GM12878 (cell line): Measurements from ENCODE around the gene ANO1. TPM values are rescaled to one million over a fixed set of nuclear protein-coding genes. Genes with fewer than 3 reads are reported as not detected.

ENCODE experiments used
- ATAC-seq: fragments of 200-7000 bp; cut with Tn5 transposase; 3 replicates; pipeline ENCODE4 v1.9.1; 2020; ENCODE audit warnings: mild to moderate bottlenecking, moderate library complexity
- BruUV-seq: library from RNA; stranded (reverse); fragments of 400-500 nt; replicated peaks from 2 replicates; lab custom pipeline; 2021; lab: Mats Ljungman, UMichigan
- CTCF ChIA-PET: fragments of 300-600 bp; sonication (Branson Sonifier 250); formaldehyde crosslinking; extraction: SDS; loops from one replicate; lab custom pipeline; 2021; ENCODE audit warnings: inconsistent platforms; lab: Yijun Ruan, JAX
- POLR2A ChIA-PET: fragments of 350-600 bp; formaldehyde crosslinking; extraction: SDS; loops from one replicate; lab custom pipeline; 2021; ENCODE audit warnings: inconsistent platforms; lab: Charles Lee
- RAD21 ChIA-PET: fragments of 300-600 bp; sonication (Branson Sonifier 250); formaldehyde crosslinking; loops from one replicate; lab custom pipeline; 2023; ENCODE audit warnings: antibody characterized with exemption; ENCODE audit not compliant: unreplicated experiment; lab: Charles Lee
- SMC1A ChIA-PET: fragments of 300-600 bp; sonication (Branson Sonifier 250); formaldehyde crosslinking; loops from one replicate; lab custom pipeline; 2023; ENCODE audit not compliant: unreplicated experiment, uncharacterized antibody; lab: Charles Lee
- DNase-seq: peaks from one replicate; pipeline ENCODE4 v3.0.0-alpha.2; 2011; ENCODE audit warnings: low read depth, low spot score
- FAIRE-seq: peaks from 3 replicates; lab custom pipeline; 2011; peaks lifted over from hg19 to GRCh38; lab: Jason Lieb, UNC
- H2AFZ ChIP-seq: 2 replicates; pipeline ENCODE4 v1.6.0; 2011; ENCODE audit warnings: low read depth, low read length, control low read depth; ENCODE audit not compliant: control insufficient read depth
- H3K27ac ChIP-seq: 2 replicates; pipeline ENCODE4 v1.5.1; 2011; ENCODE audit warnings: control low read depth; ENCODE audit not compliant: control insufficient read depth, insufficient read depth
- H3K27me3 ChIP-seq, 2 experiments: replicated peaks in 1 of 2; 2 replicates each; pipeline versions ENCODE4 v1.6.0 to v1.6.1; 2011; ENCODE audit warnings: low read length in 1 of 2; ENCODE audit not compliant: control insufficient read depth in 2 of 2, insufficient read depth in 2 of 2
- H3K36me3 ChIP-seq, 2 experiments: 2 replicates each; pipeline ENCODE4 v1.5.1; 2011; ENCODE audit warnings: low read length in 1 of 2; ENCODE audit not compliant: control insufficient read depth in 2 of 2, insufficient read depth in 2 of 2
- H3K4me1 ChIP-seq: 2 replicates; pipeline ENCODE4 v1.6.1; 2011; ENCODE audit warnings: mild to moderate bottlenecking, low read length, moderate library complexity, mixed read lengths; ENCODE audit not compliant: control insufficient read depth, insufficient read depth
- H3K4me2 ChIP-seq: 2 replicates; pipeline ENCODE4 v1.6.0; 2011; ENCODE audit warnings: control low read depth; ENCODE audit not compliant: control insufficient read depth, insufficient read depth
- H3K4me3 ChIP-seq: fragments of 200-600 bp; sonication (generic); 2 replicates; pipeline ENCODE4 v1.5.1; 2016
- H3K79me2 ChIP-seq: 2 replicates; pipeline ENCODE4 v1.6.0; 2011; ENCODE audit warnings: low read length; ENCODE audit not compliant: control insufficient read depth, insufficient read depth
- H3K9ac ChIP-seq: 2 replicates; pipeline ENCODE4 v1.8.0; 2011; ENCODE audit warnings: low read length, control low read depth, mixed read lengths; ENCODE audit not compliant: control insufficient read depth, insufficient read depth
- H3K9me3 ChIP-seq: replicated peaks from 3 replicates; pipeline ENCODE4 v1.5.1; 2011; ENCODE audit warnings: mild to moderate bottlenecking, low read length; ENCODE audit not compliant: control insufficient read depth, insufficient read depth
- H4K20me1 ChIP-seq: 2 replicates; pipeline ENCODE4 v1.6.0; 2011; ENCODE audit not compliant: control insufficient read depth, insufficient read depth
- BCL11A ChIP-seq: IDR thresholded peaks from 2 replicates; pipeline ENCODE4 v1.6.1; 2011; ENCODE audit warnings: low read depth, low read length
- CREB1 ChIP-seq: IDR thresholded peaks from 2 replicates; pipeline ENCODE4 v1.6.1; 2012; ENCODE audit warnings: low read depth, mild to moderate bottlenecking, inconsistent platforms
- FOS ChIP-seq: IDR thresholded peaks from 3 replicates; pipeline ENCODE4 v1.6.1; 2011; ENCODE audit warnings: borderline replicate concordance; ENCODE audit not compliant: insufficient read length; ENCODE audit errors: extremely low read depth
- HDAC6 ChIP-seq: fragments of 200-600 bp; sonication (generic); IDR thresholded peaks from one replicate; pipeline ENCODE4 v1.8.0; 2017; ENCODE audit warnings: antibody characterized with exemption; ENCODE audit not compliant: unreplicated experiment
- JUNB ChIP-seq: IDR thresholded peaks from 2 replicates; pipeline ENCODE4 v1.6.1; 2016; ENCODE audit warnings: antibody characterized with exemption, mild to moderate bottlenecking
- NBN ChIP-seq: fragments of 450-650 bp; IDR thresholded peaks from 2 replicates; pipeline ENCODE4 v1.6.1; 2016
- RELA ChIP-seq: fragments of 450-650 bp; IDR thresholded peaks from 2 replicates; pipeline ENCODE4 v1.8.0; 2014; ENCODE audit warnings: borderline replicate concordance; ENCODE audit not compliant: partially characterized antibody
- STAT1 ChIP-seq: fragments of 450-650 bp; conservative IDR thresholded peaks from 2 replicates; pipeline ENCODE4 v1.6.1; 2014; ENCODE audit warnings: antibody characterized with exemption, mild to moderate bottlenecking
- STAT3 ChIP-seq: IDR thresholded peaks from 2 replicates; pipeline ENCODE4 v1.6.1; 2011; ENCODE audit warnings: low read depth, low read length, improper control_type of control experiment
- TARDBP ChIP-seq: IDR thresholded peaks from 2 replicates; pipeline ENCODE4 v1.6.1; 2016; ENCODE audit warnings: borderline replicate concordance
- TCF3 ChIP-seq: IDR thresholded peaks from 2 replicates; pipeline ENCODE4 v1.6.1; 2012; ENCODE audit warnings: low read depth, mild to moderate bottlenecking, low read length, borderline replicate concordance; ENCODE audit not compliant: insufficient read depth
- ZNF207 ChIP-seq: fragments of 450-650 bp; IDR thresholded peaks from 2 replicates; pipeline ENCODE4 v1.6.1; 2014; ENCODE audit warnings: antibody characterized with exemption, mild to moderate bottlenecking, borderline replicate concordance
- ZSCAN29 ChIP-seq: fragments of 450-650 bp; IDR thresholded peaks from 2 replicates; pipeline ENCODE4 v1.6.1; 2017; ENCODE audit warnings: mild to moderate bottlenecking, moderate library complexity
- WGBS: methylation state at CpG from one replicate; pipeline ENCODE4 v1.1.6; 2016; ENCODE audit warnings: low lambda C conversion rate; ENCODE audit not compliant: insufficient replicate concordance, insufficient coverage; ENCODE audit errors: missing lambda C conversion rate; 5-methylcytosine and 5-hydroxymethylcytosine counted together
- in situ Hi-C: fragments of 300-500 bp; cut with MboI; formaldehyde crosslinking; loops from 9 replicates; pipeline ENCODE4 v1.14.3; 2018; ENCODE audit warnings: mixed read lengths
- intact Hi-C: fragments of 100-400 bp; cut with micrococcal nuclease; formaldehyde crosslinking; loops from one replicate; pipeline ENCODE4 v1.14.2; 2022; ENCODE audit not compliant: unreplicated experiment
- polyA plus RNA-seq, 11 experiments: library from polyadenylated mRNA; depleted of rRNA in 4 of 11; unstranded in 6 of 11; stranded (reverse) in 5 of 11; fragments of >200 nt; fragmentation: Nextera tagmentation in 4 of 11; fragmentation: Illumina TruSeq in 1 of 11; extraction: Ambion mirVana in 4 of 11; extraction: Trizol in 1 of 11; gene quantifications; 1 replicate in 1 of 11; 2 replicates in 10 of 11; pipeline versions ENCODE4 v1.2.1 to v1.2.3, GENCODE V29; 2011 to 2016; ENCODE audit warnings: inconsistent platforms in 2 of 11, missing spikeins in 2 of 11, low read depth in 1 of 11
- total RNA-seq, 4 experiments: library from RNA; depleted of rRNA in 3 of 4; stranded (reverse); fragments of >200 nt in 3 of 4; fragmentation: Illumina TruSeq in 1 of 4; extraction: Trizol in 1 of 4; gene quantifications; 2 replicates each; pipeline versions ENCODE4 v1.2.1 to v1.2.3, GENCODE V29; 2013 to 2021

Gene ANO1
- total and polyA plus RNA-seq, 10 of the 15 experiments (the other 5 are each of a cell fraction or from before 2014, with no cell fraction given), result 0.01 to 0.38 (median 0.06) TPM; not detected in 7

DNA sequence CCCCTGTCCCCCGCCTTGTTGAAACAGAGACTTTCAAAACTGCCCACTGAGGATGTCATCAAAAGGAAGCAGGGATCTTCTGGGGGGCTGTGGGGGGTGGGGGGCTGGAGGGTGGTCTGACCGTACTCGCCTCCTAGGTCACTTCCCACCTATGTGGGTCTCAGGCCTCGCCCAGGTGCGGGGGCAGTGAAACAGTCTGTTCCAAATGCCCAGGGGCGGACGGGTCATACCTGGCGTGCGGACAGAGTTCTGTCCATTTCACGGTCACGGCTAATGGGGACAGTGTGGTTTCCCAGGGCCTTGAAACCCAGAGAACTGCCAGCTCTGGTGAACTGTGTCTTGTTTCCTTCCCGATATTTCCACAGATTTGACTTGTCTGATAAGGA lies 27.2 kb downstream of the ANO1 start:
- ATAC-seq, result no peak
- no TSS peak for BruUV-seq
- no peak overlapping the region for H3K27ac ChIP-seq
- TF ChIP-seq CREB1 (no peak), ZNF207 (no peak), STAT1 (no peak), ZSCAN29 (no peak), HDAC6 (no peak), RELA (no peak), TARDBP (no peak), NBN (no peak), TCF3 (no peak), JUNB (no peak), STAT3 (no peak), BCL11A (no peak), FOS (no peak)
- TF ChIP-seq, all 136 proteins: peak for 0
- CTCF ChIA-PET, result no interaction called here
- no peak overlapping the region for H3K9ac ChIP-seq
- intact Hi-C loops (no loop called here), in situ Hi-C loops (no loop called here)
- no peaks in the 10 kb centered on the region for H3K4me1 ChIP-seq
- no peak for FAIRE-seq
- H4K20me1 ChIP-seq, result no peaks in the 10 kb centered on the region
- DNase-seq, result no peak
- H3K36me3 ChIP-seq, result no peaks in the 10 kb centered on the region
- H2AFZ ChIP-seq, result no peak overlapping the region
- SMC1A ChIA-PET, result no interaction called here
- POLR2A ChIA-PET, result no interaction called here
- peaks cover 0 to 9% of the 10 kb centered on the region in 2 experiments; a peak in 2 of 4 replicates for H3K27me3 ChIP-seq
- H3K4me3 ChIP-seq, result no peak overlapping the region
- H3K79me2 ChIP-seq, result no peaks in the 10 kb centered on the region
- WGBS, result 22% methylated on average over 9 of the region's 12 CpGs
- RAD21 ChIA-PET, result no interaction called here
- no peaks in the 10 kb centered on the region for H3K9me3 ChIP-seq
- no peak overlapping the region for H3K4me2 ChIP-seq
